IMR-90 (cell line): ENCODE results near the gene USP28. TPM values are rescaled to one million over a fixed set of nuclear protein-coding genes. Genes with fewer than 3 reads are reported as not detected.
A peak's percentile ranks its signal among the peaks of the same experiment; 100 is the strongest.

Experiments
- ATAC-seq: fragments of 200-7000 bp; cut with Tn5 transposase; 2 replicates; pipeline ENCODE4 v1.9.1; 2020; ENCODE audit warnings: low read depth, mild to moderate bottlenecking, moderate library complexity
- BruUV-seq: library from RNA; stranded (reverse); fragments of 400-500 nt; replicated peaks from 2 replicates; lab custom pipeline; 2021; lab: Mats Ljungman, UMichigan
- CTCF ChIA-PET: fragments of 300-600 bp; formaldehyde crosslinking; extraction: SDS; loops from one replicate; lab custom pipeline; 2021; ENCODE audit warnings: antibody characterized with exemption; lab: Yijun Ruan, JAX
- POLR2A ChIA-PET: fragments of 300-600 bp; sonication (Branson Sonifier 250); formaldehyde crosslinking; loops from one replicate; lab custom pipeline; 2022; ENCODE audit warnings: antibody characterized with exemption; ENCODE audit not compliant: unreplicated experiment; lab: Charles Lee
- DNase-seq: peaks from one replicate; pipeline ENCODE4 v3.0.0; 2013
- H2AFZ ChIP-seq: replicated peaks from 2 replicates; pipeline ENCODE3; 2013; ENCODE audit warnings: low read length, mild to moderate bottlenecking; ENCODE audit not compliant: poor library complexity
- H2AK5ac ChIP-seq: 2 replicates; pipeline ENCODE4 v1.6.1; 2013; ENCODE audit warnings: low read depth, low read length, inconsistent platforms
- H2AK9ac ChIP-seq: replicated peaks from 2 replicates; pipeline ENCODE3; 2013; ENCODE audit warnings: mild to moderate bottlenecking, low read depth, low read length, moderate library complexity; ENCODE audit not compliant: poor library complexity
- H2BK120ac ChIP-seq: 2 replicates; pipeline ENCODE4 v1.6.1; 2013; ENCODE audit warnings: low read depth, low read length, inconsistent platforms
- H2BK15ac ChIP-seq: 3 replicates; pipeline ENCODE4 v1.6.1; 2013; ENCODE audit warnings: low read depth, low read length, inconsistent platforms
- H2BK20ac ChIP-seq: 2 replicates; pipeline ENCODE4 v1.6.1; 2013; ENCODE audit warnings: low read depth, mild to moderate bottlenecking, inconsistent platforms, low read length, moderate library complexity
- H2BK5ac ChIP-seq: 2 replicates; pipeline ENCODE4 v1.6.1; 2013; ENCODE audit warnings: mild to moderate bottlenecking, low read depth, low read length, inconsistent platforms; ENCODE audit not compliant: poor library complexity, severe bottlenecking
- H3K14ac ChIP-seq: replicated peaks from 2 replicates; pipeline ENCODE4 v1.6.1; 2013; ENCODE audit warnings: low read depth, low read length, inconsistent platforms
- H3K18ac ChIP-seq: 2 replicates; pipeline ENCODE4 v1.6.1; 2013; ENCODE audit warnings: low read depth, low read length, control low read depth
- H3K23ac ChIP-seq: 2 replicates; pipeline ENCODE4 v1.6.1; 2013; ENCODE audit warnings: low read depth, low read length, inconsistent platforms
- H3K27ac ChIP-seq: 2 replicates; pipeline ENCODE4 v1.5.1; 2013; ENCODE audit warnings: mild to moderate bottlenecking, control low read depth, low read length; ENCODE audit not compliant: insufficient read depth
- H3K27me3 ChIP-seq: 2 replicates; pipeline ENCODE4 v1.6.1; 2013; ENCODE audit warnings: low read length; ENCODE audit not compliant: control insufficient read depth, insufficient read depth
- H3K36me3 ChIP-seq: 2 replicates; pipeline ENCODE4 v1.6.1; 2013; ENCODE audit warnings: low read length, mixed read lengths; ENCODE audit not compliant: control insufficient read depth, insufficient read depth
- H3K4ac ChIP-seq: 2 replicates; pipeline ENCODE4 v1.6.1; 2013; ENCODE audit warnings: low read depth, low read length, inconsistent platforms
- H3K4me1 ChIP-seq: 2 replicates; pipeline ENCODE4 v1.6.1; 2013; ENCODE audit warnings: low read length, mixed read lengths; ENCODE audit not compliant: control insufficient read depth, insufficient read depth
- H3K4me2 ChIP-seq: 2 replicates; pipeline ENCODE4 v1.6.1; 2013; ENCODE audit warnings: low read depth, mild to moderate bottlenecking, control low read depth, low read length, moderate library complexity
- H3K4me3 ChIP-seq: 2 replicates; pipeline ENCODE4 v1.5.1; 2013; ENCODE audit warnings: low read depth, mild to moderate bottlenecking, control low read depth, low read length, moderate library complexity; ENCODE audit not compliant: insufficient read depth
- H3K56ac ChIP-seq: 2 replicates; pipeline ENCODE4 v1.6.1; 2013; ENCODE audit warnings: low read length, inconsistent platforms; ENCODE audit not compliant: insufficient read depth; ENCODE audit errors: extremely low read depth
- H3K79me1 ChIP-seq, 2 experiments: 2 replicates each; pipeline ENCODE4 v1.6.1; 2013; ENCODE audit warnings: low read length in 2 of 2, inconsistent platforms in 1 of 2, low read depth in 1 of 2
- H3K9ac ChIP-seq: 2 replicates; pipeline ENCODE4 v1.6.1; 2013; ENCODE audit warnings: low read depth, low read length, control low read depth
- H3K9me1 ChIP-seq: 2 replicates; pipeline ENCODE4 v1.6.1; 2013; ENCODE audit warnings: low read length, inconsistent platforms; ENCODE audit not compliant: insufficient read depth
- H3K9me3 ChIP-seq: 2 replicates; pipeline ENCODE4 v1.6.1; 2013; ENCODE audit warnings: low read length; ENCODE audit not compliant: control insufficient read depth, insufficient read depth
- H4K20me1 ChIP-seq: 2 replicates; pipeline ENCODE4 v1.6.1; 2013; ENCODE audit warnings: low read length, inconsistent platforms; ENCODE audit not compliant: insufficient read depth
- H4K5ac ChIP-seq: 2 replicates; pipeline ENCODE4 v1.6.1; 2013; ENCODE audit warnings: mild to moderate bottlenecking, low read depth, low read length, control low read depth
- H4K8ac ChIP-seq, 2 experiments: 2 replicates each; pipeline ENCODE4 v1.6.1; 2013; ENCODE audit warnings: low read depth in 2 of 2, low read length in 2 of 2, control low read depth in 1 of 2, inconsistent platforms in 1 of 2
- H4K91ac ChIP-seq: 2 replicates; pipeline ENCODE4 v1.6.1; 2013; ENCODE audit warnings: low read depth, low read length, inconsistent platforms; ENCODE audit not compliant: insufficient read depth
- BHLHE40 ChIP-seq: fragments of 150-350 bp; IDR thresholded peaks from 2 replicates; pipeline ENCODE4 v1.6.1; 2016; ENCODE audit warnings: mild to moderate bottlenecking, low read depth, low read length
- CHD1 ChIP-seq: IDR thresholded peaks from 2 replicates; pipeline ENCODE4 v1.6.1; 2012; ENCODE audit warnings: low read depth, low read length, improper control_type of control experiment
- ELK1 ChIP-seq: fragments of 150-350 bp; IDR thresholded peaks from 2 replicates; pipeline ENCODE4 v1.6.1; 2016; ENCODE audit warnings: low read depth, mild to moderate bottlenecking, low read length, moderate library complexity, borderline replicate concordance
- FOS ChIP-seq: fragments of 150-350 bp; IDR thresholded peaks from 2 replicates; pipeline ENCODE4 v1.6.1; 2016; ENCODE audit warnings: low read depth, low read length
- MAFK ChIP-seq: IDR thresholded peaks from 2 replicates; pipeline ENCODE4 v1.6.1; 2012; ENCODE audit warnings: low read depth, low read length, improper control_type of control experiment
- MAZ ChIP-seq: IDR thresholded peaks from 2 replicates; pipeline ENCODE4 v1.6.1; 2012; ENCODE audit warnings: low read depth, mild to moderate bottlenecking, low read length, improper control_type of control experiment, moderate library complexity, borderline replicate concordance
- MXI1 ChIP-seq: IDR thresholded peaks from 2 replicates; pipeline ENCODE4 v1.6.1; 2012; ENCODE audit warnings: low read depth, mild to moderate bottlenecking, low read length, moderate library complexity, borderline replicate concordance
- NFE2L2 ChIP-seq: fragments of 150-350 bp; IDR thresholded peaks from 2 replicates; pipeline ENCODE4 v1.6.1; 2016; ENCODE audit warnings: low read depth, mild to moderate bottlenecking, low read length
- POLR2A ChIP-seq: IDR thresholded peaks from 2 replicates; pipeline ENCODE4 v1.6.1; 2012; ENCODE audit warnings: mild to moderate bottlenecking, low read depth, low read length
- RAD21 ChIP-seq: IDR thresholded peaks from 2 replicates; pipeline ENCODE4 v1.6.1; 2012; ENCODE audit warnings: low read length, improper control_type of control experiment
- RCOR1 ChIP-seq: IDR thresholded peaks from 2 replicates; pipeline ENCODE4 v1.6.1; 2012; ENCODE audit warnings: mild to moderate bottlenecking, low read length, improper control_type of control experiment; ENCODE audit not compliant: insufficient replicate concordance
- RFX5 ChIP-seq: IDR thresholded peaks from 2 replicates; pipeline ENCODE4 v1.8.0; 2012; ENCODE audit warnings: low read depth, mild to moderate bottlenecking, low read length, moderate library complexity
- WGBS, 2 experiments: methylation state at CpG; one replicate each; pipeline versions ENCODE4 v1.1.5 to v1.1.7; 2013; ENCODE audit warnings: missing lambda C conversion rate in 2 of 2; ENCODE audit not compliant: insufficient read length in 1 of 2; ENCODE audit errors: extremely low coverage in 2 of 2; 5-methylcytosine and 5-hydroxymethylcytosine counted together
- dilution Hi-C: fragments of 300-500 bp; cut with HindIII; formaldehyde crosslinking; loops from one replicate; pipeline ENCODE4 v1.14.3; 2018; ENCODE audit warnings: low sequenced_read_pairs; ENCODE audit not compliant: unreplicated experiment
- in situ Hi-C: fragments of 300-500 bp; cut with MboI; formaldehyde crosslinking; loops from 3 replicates; pipeline ENCODE4 v1.14.3; 2019; ENCODE audit warnings: low sequenced_read_pairs, inconsistent platforms, mixed read lengths
- intact Hi-C: fragments of 100-400 bp; cut with micrococcal nuclease; formaldehyde crosslinking; loops from 2 replicates; pipeline ENCODE4 v1.10.0; 2022
- polyA plus RNA-seq, 3 experiments: library from polyadenylated mRNA; depleted of rRNA; stranded (reverse); fragments of >200 nt; gene quantifications; 2 replicates each; pipeline ENCODE4 v1.2.3, GENCODE V29; 2012; ENCODE audit warnings: low replicate concordance in 1 of 3
- total RNA-seq: library from RNA; depleted of rRNA; stranded (reverse); fragments of >200 nt; gene quantifications from 2 replicates; pipeline ENCODE4 v1.2.3, GENCODE V29; 2012
- TF ChIP-seq, protein P1 (sequence below): conservative IDR thresholded peaks from 2 replicates; pipeline ENCODE4 v1.5.1; 2012; ENCODE audit warnings: mild to moderate bottlenecking, low read depth, low read length, improper control_type of control experiment

USP28 gene
- total and polyA plus RNA-seq, 2 of the 4 experiments (the other 2 are of a cell fraction) = 17.0 to 36.0 TPM

DNA sequence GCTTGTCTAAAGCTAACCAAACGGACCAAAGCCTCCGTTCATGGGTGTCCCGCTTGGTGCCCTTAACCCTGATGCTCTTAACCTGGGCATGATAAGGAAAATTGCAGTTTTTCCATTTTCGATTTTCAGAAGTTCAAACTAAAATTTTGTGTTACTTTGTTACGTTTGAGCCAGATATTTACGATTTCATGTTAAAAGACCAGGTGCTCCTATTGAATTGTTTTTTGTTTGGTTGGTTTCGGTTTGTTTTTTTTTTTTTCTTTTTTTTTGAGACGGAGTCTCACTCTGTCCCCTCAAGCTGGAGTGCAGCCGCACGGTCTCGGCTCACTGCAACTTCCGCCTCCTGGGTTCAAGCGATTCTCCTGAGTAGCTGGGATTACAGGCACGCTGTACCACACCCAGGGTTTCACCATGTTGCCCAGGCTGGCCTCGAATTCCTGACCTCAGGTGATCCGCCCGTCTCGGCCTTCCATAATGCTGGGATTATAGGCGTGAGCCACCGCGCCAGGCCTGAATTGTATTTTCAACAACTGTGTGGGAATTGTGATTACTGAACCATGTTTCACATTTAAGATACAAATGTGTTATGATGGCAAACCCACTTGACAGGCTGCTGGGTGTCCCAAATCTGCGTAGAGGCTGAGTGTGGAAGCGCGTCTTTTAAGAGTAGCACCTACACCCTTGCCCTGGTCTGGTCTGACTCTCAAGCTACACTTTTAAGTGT, 864 bp upstream of the USP28 start:
- peak overlapping the region; percentile 95 for H3K18ac ChIP-seq
- H4K5ac ChIP-seq = peak overlapping the region; percentile 100
- peak overlapping the region; percentile 98 for H3K14ac ChIP-seq
- H4K91ac ChIP-seq = peak overlapping the region; percentile 73; the same call in 1 of the 2 replicates
- no peaks in the 10 kb centered on the region for H3K36me3 ChIP-seq
- H2BK120ac ChIP-seq = peak overlapping the region; percentile 81
- CTCF ChIA-PET = interaction anchor here (0.6 kb wide), 1 partner anchor 102 kb away, joined by 3 read pairs; no protein-coding TSS in a partner anchor
- H3K27me3 ChIP-seq = no peaks in the 10 kb centered on the region
- no TSS peak for BruUV-seq
- POLR2A ChIA-PET = no interaction called here
- peak overlapping the region; percentile 16 for H2AK9ac ChIP-seq
- in situ Hi-C loops (no loop called here), dilution Hi-C loops (no loop called here), intact Hi-C loops (loop anchor here (10.0 kb wide), 2 partner anchors 289 to 1571 kb away; no protein-coding TSS in a partner anchor)
- no peak for DNase-seq
- no peaks in the 10 kb centered on the region for H4K20me1 ChIP-seq
- H3K79me1 ChIP-seq = peaks cover 4 to 19% of the 10 kb centered on the region in 2 experiments; a peak in 2 of 4 replicates
- no peak for TF ChIP-seq POLR2A
- no peak for TF ChIP-seq RFX5
- no peak for TF ChIP-seq FOS
- TF ChIP-seq RCOR1 = no peak
- no peak for TF ChIP-seq MAZ
- TF ChIP-seq BHLHE40 = no peak
- no peak for TF ChIP-seq ELK1
- TF ChIP-seq MAFK = no peak
- TF ChIP-seq NFE2L2 = no peak
- TF ChIP-seq, protein P1, sequence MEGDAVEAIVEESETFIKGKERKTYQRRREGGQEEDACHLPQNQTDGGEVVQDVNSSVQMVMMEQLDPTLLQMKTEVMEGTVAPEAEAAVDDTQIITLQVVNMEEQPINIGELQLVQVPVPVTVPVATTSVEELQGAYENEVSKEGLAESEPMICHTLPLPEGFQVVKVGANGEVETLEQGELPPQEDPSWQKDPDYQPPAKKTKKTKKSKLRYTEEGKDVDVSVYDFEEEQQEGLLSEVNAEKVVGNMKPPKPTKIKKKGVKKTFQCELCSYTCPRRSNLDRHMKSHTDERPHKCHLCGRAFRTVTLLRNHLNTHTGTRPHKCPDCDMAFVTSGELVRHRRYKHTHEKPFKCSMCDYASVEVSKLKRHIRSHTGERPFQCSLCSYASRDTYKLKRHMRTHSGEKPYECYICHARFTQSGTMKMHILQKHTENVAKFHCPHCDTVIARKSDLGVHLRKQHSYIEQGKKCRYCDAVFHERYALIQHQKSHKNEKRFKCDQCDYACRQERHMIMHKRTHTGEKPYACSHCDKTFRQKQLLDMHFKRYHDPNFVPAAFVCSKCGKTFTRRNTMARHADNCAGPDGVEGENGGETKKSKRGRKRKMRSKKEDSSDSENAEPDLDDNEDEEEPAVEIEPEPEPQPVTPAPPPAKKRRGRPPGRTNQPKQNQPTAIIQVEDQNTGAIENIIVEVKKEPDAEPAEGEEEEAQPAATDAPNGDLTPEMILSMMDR = no peak
- no peak for TF ChIP-seq CHD1
- TF ChIP-seq MXI1 = no peak
- TF ChIP-seq RAD21 = no peak
- peak overlapping the region; percentile 93; the same call in 1 of the 2 replicates for H3K23ac ChIP-seq
- H3K56ac ChIP-seq = peak overlapping the region; percentile 73; the same call in 1 of the 2 replicates
- peak overlapping the region; percentile 98 for H3K4me2 ChIP-seq
- H3K4me3 ChIP-seq = peak overlapping the region; percentile 69
- H2BK15ac ChIP-seq = peak overlapping the region; percentile 53; the same call in 2 of the 3 replicates
- peak overlapping the region; percentile 90 for H3K4ac ChIP-seq
- H2AK5ac ChIP-seq = peak overlapping the region; percentile 43; the same call in 1 of the 2 replicates
- peak overlapping the region; percentile 93 for H3K27ac ChIP-seq
- H3K9me3 ChIP-seq = no peaks in the 10 kb centered on the region
- peak overlapping the region; percentile 99 for H2AFZ ChIP-seq
- no peaks in the 10 kb centered on the region for H3K9me1 ChIP-seq
- H3K9ac ChIP-seq = peak overlapping the region; percentile 91
- H4K8ac ChIP-seq = peak overlapping the region; percentile 94 to 97
- peak overlapping the region; percentile 94 for H2BK5ac ChIP-seq
- WGBS, 2 experiments = 91% methylated on average over 7 of the region's 24 CpGs; no CpG with 5 or more reads in 1 of the 2 experiments
- H3K4me1 ChIP-seq = peaks cover 4% of the 10 kb centered on the region; the same call in 1 of the 2 replicates
- no peak for ATAC-seq
- H2BK20ac ChIP-seq = no peak overlapping the region
